HEK293 (cell line): ENCODE data around the gene TPM2.
A peak's percentile ranks its signal among the peaks of the same experiment; 100 is the strongest.

ENCODE experiments used
- BCL11B ChIP-seq: fragments of 450-650 bp; formaldehyde crosslinking; IDR thresholded peaks from 2 replicates; pipeline ENCODE4 v1.5.1; 2016; ENCODE audit warnings: low read depth, missing biosample characterization, missing genetic modification characterization
- EGR2 ChIP-seq: fragments of 450-650 bp; formaldehyde crosslinking; IDR thresholded peaks from 2 replicates; pipeline ENCODE4 v1.5.1; 2016; ENCODE audit warnings: low read depth, missing biosample characterization, missing genetic modification characterization
- GLI4 ChIP-seq: fragments of 450-650 bp; formaldehyde crosslinking; IDR thresholded peaks from 2 replicates; pipeline ENCODE4 v1.5.1; 2016; ENCODE audit warnings: missing biosample characterization, missing genetic modification characterization
- HOXD13 ChIP-seq: sonication (generic); formaldehyde crosslinking; IDR thresholded peaks from 2 replicates; pipeline ENCODE4 v1.8.0; 2022; ENCODE audit warnings: missing genetic modification reagents, borderline replicate concordance
- KLF16 ChIP-seq: fragments of 450-650 bp; formaldehyde crosslinking; IDR thresholded peaks from 2 replicates; pipeline ENCODE4 v1.5.1; 2017; ENCODE audit warnings: missing biosample characterization, missing genetic modification characterization
- KLF7 ChIP-seq: fragments of 450-650 bp; formaldehyde crosslinking; IDR thresholded peaks from 2 replicates; pipeline ENCODE4 v1.5.1; 2016; ENCODE audit warnings: missing biosample characterization, missing genetic modification characterization, borderline replicate concordance
- REPIN1 ChIP-seq: fragments of 450-650 bp; formaldehyde crosslinking; IDR thresholded peaks from 2 replicates; pipeline ENCODE4 v1.5.1; 2017; ENCODE audit warnings: missing biosample characterization, missing genetic modification characterization, low read depth
- SALL2 ChIP-seq: fragments of 450-650 bp; formaldehyde crosslinking; IDR thresholded peaks from 2 replicates; pipeline ENCODE4 v1.5.0; 2017; ENCODE audit warnings: missing biosample characterization, mild to moderate bottlenecking, missing genetic modification characterization, borderline replicate concordance
- ZFHX2 ChIP-seq: fragments of 450-650 bp; formaldehyde crosslinking; conservative IDR thresholded peaks from 2 replicates; pipeline ENCODE4 v1.5.1; 2016; ENCODE audit warnings: missing biosample characterization, missing genetic modification characterization
- ZFP41 ChIP-seq: fragments of 450-650 bp; formaldehyde crosslinking; IDR thresholded peaks from 2 replicates; pipeline ENCODE4 v1.5.1; 2016; ENCODE audit warnings: missing biosample characterization, missing genetic modification characterization, borderline replicate concordance
- ZFP69B ChIP-seq: fragments of 450-650 bp; formaldehyde crosslinking; IDR thresholded peaks from 2 replicates; pipeline ENCODE4 v1.5.1; 2016; ENCODE audit warnings: missing biosample characterization, missing genetic modification characterization
- ZNF133 ChIP-seq: fragments of 450-650 bp; formaldehyde crosslinking; IDR thresholded peaks from 2 replicates; pipeline ENCODE4 v1.5.1; 2016; ENCODE audit warnings: missing biosample characterization, missing genetic modification characterization
- ZNF19 ChIP-seq: fragments of 450-650 bp; formaldehyde crosslinking; IDR thresholded peaks from 2 replicates; pipeline ENCODE4; 2016; ENCODE audit warnings: missing biosample characterization, missing genetic modification characterization, low read depth
- ZNF223 ChIP-seq: fragments of 450-650 bp; formaldehyde crosslinking; IDR thresholded peaks from 2 replicates; pipeline ENCODE4 v1.5.1; 2016; ENCODE audit warnings: missing biosample characterization, missing genetic modification characterization
- ZNF37A ChIP-seq: fragments of 450-650 bp; IDR thresholded peaks from 2 replicates; pipeline ENCODE4 v1.5.1; 2018; ENCODE audit warnings: missing biosample characterization, missing genetic modification characterization
- ZNF501 ChIP-seq: fragments of 450-650 bp; formaldehyde crosslinking; IDR thresholded peaks from 2 replicates; pipeline ENCODE4 v1.5.1; 2016; ENCODE audit warnings: missing biosample characterization, missing genetic modification characterization
- ZNF548 ChIP-seq: fragments of 450-650 bp; formaldehyde crosslinking; IDR thresholded peaks from 2 replicates; pipeline ENCODE4 v1.5.1; 2016; ENCODE audit warnings: missing biosample characterization, missing genetic modification characterization
- ZNF600 ChIP-seq: fragments of 450-650 bp; formaldehyde crosslinking; IDR thresholded peaks from 2 replicates; pipeline ENCODE4 v1.5.1; 2016; ENCODE audit warnings: missing biosample characterization, missing genetic modification characterization
- ZNF660 ChIP-seq: fragments of 450-650 bp; IDR thresholded peaks from 2 replicates; pipeline ENCODE4 v1.5.1; 2018; ENCODE audit warnings: missing biosample characterization, mild to moderate bottlenecking, missing genetic modification characterization
- ZNF791 ChIP-seq: fragments of 450-650 bp; formaldehyde crosslinking; IDR thresholded peaks from 2 replicates; pipeline ENCODE4 v1.5.1; 2016; ENCODE audit warnings: missing biosample characterization, missing genetic modification characterization
- ZSCAN30 ChIP-seq: fragments of 450-650 bp; IDR thresholded peaks from 2 replicates; pipeline ENCODE4 v1.5.1; 2018; ENCODE audit warnings: missing biosample characterization, mild to moderate bottlenecking, missing genetic modification characterization, moderate library complexity
- TF ChIP-seq, protein P1 (sequence below): fragments of 450-650 bp; formaldehyde crosslinking; IDR thresholded peaks from 2 replicates; pipeline ENCODE4 v1.5.1; 2016; ENCODE audit warnings: missing biosample characterization, missing genetic modification characterization
- TF ChIP-seq, protein P2 (sequence below): fragments of 450-650 bp; formaldehyde crosslinking; IDR thresholded peaks from 2 replicates; pipeline ENCODE4 v1.5.1; 2016; ENCODE audit warnings: missing biosample characterization, missing genetic modification characterization
- TF ChIP-seq, protein P3 (sequence below): fragments of 450-650 bp; formaldehyde crosslinking; IDR thresholded peaks from 2 replicates; pipeline ENCODE4 v1.5.1; 2016; ENCODE audit warnings: missing biosample characterization, missing genetic modification characterization
- TF ChIP-seq, protein P4 (sequence below): sonication (generic); formaldehyde crosslinking; IDR thresholded peaks from 2 replicates; pipeline ENCODE4 v1.8.1; 2022; ENCODE audit warnings: mild to moderate bottlenecking, moderate library complexity, missing genetic modification reagents
- TF ChIP-seq, protein P5 (sequence below): fragments of 450-650 bp; formaldehyde crosslinking; IDR thresholded peaks from 2 replicates; pipeline ENCODE4 v1.5.1; 2016; ENCODE audit warnings: missing biosample characterization, missing genetic modification characterization

The TPM2 gene

DNA sequence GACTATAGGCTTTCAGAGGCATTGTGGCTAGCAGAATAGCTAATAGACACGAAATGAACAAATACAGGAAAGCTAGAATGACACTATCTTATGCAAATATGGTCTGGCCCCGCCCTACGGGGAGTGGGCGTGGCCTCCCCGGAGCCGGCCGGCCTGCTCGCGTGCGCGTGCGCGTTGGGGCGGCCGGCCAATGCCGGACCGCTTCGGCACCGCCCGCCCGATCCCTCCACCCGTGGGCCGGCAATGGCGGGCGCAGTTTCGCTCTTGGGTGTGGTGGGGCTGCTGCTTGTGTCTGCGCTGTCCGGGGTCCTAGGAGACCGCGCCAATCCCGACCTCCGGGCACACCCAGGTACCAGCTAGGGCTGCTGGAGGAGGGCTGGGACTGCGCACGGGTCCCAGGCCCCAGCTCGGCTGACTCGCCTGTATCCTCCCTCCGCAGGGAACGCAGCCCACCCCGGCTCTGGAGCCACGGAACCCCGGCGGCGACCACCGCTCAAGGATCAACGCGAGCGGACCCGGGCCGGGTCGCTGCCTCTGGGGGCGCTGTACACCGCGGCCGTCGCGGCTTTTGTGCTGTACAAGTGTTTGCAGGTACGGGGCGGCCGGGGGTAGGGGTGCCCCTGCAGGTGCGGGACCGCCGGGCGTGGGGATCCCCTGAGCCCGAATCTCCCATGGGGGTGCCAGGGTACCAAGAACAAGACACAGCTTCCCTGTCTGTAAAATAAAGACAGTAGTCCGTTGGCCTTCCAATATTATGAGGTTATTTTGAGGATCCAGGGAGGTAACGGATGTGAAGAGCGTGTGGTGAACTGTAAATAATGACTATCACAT, 31.4 kb downstream of the TPM2 start, which contains the start of gene CCDC107 (continued):
- TF ChIP-seq, protein P1, sequence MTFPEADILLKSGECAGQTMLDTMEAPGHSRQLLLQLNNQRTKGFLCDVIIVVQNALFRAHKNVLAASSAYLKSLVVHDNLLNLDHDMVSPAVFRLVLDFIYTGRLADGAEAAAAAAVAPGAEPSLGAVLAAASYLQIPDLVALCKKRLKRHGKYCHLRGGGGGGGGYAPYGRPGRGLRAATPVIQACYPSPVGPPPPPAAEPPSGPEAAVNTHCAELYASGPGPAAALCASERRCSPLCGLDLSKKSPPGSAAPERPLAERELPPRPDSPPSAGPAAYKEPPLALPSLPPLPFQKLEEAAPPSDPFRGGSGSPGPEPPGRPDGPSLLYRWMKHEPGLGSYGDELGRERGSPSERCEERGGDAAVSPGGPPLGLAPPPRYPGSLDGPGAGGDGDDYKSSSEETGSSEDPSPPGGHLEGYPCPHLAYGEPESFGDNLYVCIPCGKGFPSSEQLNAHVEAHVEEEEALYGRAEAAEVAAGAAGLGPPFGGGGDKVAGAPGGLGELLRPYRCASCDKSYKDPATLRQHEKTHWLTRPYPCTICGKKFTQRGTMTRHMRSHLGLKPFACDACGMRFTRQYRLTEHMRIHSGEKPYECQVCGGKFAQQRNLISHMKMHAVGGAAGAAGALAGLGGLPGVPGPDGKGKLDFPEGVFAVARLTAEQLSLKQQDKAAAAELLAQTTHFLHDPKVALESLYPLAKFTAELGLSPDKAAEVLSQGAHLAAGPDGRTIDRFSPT (tag by site-specific recombination): peak; percentile 61
- peak; percentile 19 for TF ChIP-seq ZFHX2 (tag by site-specific recombination)
- no peak for TF ChIP-seq ZFP41
- TF ChIP-seq, protein P2, sequence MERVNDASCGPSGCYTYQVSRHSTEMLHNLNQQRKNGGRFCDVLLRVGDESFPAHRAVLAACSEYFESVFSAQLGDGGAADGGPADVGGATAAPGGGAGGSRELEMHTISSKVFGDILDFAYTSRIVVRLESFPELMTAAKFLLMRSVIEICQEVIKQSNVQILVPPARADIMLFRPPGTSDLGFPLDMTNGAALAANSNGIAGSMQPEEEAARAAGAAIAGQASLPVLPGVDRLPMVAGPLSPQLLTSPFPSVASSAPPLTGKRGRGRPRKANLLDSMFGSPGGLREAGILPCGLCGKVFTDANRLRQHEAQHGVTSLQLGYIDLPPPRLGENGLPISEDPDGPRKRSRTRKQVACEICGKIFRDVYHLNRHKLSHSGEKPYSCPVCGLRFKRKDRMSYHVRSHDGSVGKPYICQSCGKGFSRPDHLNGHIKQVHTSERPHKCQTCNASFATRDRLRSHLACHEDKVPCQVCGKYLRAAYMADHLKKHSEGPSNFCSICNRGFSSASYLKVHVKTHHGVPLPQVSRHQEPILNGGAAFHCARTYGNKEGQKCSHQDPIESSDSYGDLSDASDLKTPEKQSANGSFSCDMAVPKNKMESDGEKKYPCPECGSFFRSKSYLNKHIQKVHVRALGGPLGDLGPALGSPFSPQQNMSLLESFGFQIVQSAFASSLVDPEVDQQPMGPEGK (tag by site-specific recombination): peak; percentile 78
- no peak for TF ChIP-seq EGR2
- TF ChIP-seq ZNF133 (tag by site-specific recombination): no peak
- no peak for TF ChIP-seq ZNF791 (tag by site-specific recombination)
- TF ChIP-seq ZNF600 (tag by site-specific recombination): peak; percentile 70; the same call in 1 of the 2 replicates
- TF ChIP-seq KLF16 (tag by site-specific recombination): no peak; the same call in 1 of the 2 replicates
- TF ChIP-seq ZNF37A (tag by site-specific recombination): 0 out of 2 replicates have a peak, but pooled peaks have one; percentile 37
- no peak for TF ChIP-seq HOXD13 (CRISPR knock-in tag)
- no peak for TF ChIP-seq SALL2 (tag by site-specific recombination)
- TF ChIP-seq ZNF19 (tag by site-specific recombination): no peak
- no peak for TF ChIP-seq KLF7
- TF ChIP-seq, protein P3, sequence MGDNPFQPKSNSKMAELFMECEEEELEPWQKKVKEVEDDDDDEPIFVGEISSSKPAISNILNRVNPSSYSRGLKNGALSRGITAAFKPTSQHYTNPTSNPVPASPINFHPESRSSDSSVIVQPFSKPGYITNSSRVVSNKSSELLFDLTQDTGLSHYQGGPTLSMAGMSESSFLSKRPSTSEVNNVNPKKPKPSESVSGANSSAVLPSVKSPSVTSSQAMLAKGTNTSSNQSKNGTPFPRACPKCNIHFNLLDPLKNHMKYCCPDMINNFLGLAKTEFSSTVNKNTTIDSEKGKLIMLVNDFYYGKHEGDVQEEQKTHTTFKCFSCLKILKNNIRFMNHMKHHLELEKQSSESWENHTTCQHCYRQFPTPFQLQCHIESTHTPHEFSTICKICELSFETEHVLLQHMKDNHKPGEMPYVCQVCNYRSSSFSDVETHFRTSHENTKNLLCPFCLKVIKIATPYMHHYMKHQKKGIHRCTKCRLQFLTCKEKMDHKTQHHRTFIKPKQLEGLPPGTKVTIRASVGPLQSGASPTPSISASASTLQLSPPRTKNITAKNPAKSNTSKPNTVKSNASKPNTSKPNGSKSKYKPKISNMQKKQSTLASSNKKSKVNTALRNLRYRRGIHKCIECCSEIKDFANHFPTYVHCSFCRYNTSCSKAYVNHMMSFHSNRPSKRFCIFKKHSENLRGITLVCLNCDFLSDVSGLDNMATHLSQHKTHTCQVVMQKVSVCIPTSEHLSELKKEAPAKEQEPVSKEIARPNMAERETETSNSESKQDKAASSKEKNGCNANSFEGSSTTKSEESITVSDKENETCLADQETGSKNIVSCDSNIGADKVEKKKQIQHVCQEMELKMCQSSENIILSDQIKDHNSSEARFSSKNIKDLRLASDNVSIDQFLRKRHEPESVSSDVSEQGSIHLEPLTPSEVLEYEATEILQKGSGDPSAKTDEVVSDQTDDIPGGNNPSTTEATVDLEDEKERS: no peak
- TF ChIP-seq, protein P4, sequence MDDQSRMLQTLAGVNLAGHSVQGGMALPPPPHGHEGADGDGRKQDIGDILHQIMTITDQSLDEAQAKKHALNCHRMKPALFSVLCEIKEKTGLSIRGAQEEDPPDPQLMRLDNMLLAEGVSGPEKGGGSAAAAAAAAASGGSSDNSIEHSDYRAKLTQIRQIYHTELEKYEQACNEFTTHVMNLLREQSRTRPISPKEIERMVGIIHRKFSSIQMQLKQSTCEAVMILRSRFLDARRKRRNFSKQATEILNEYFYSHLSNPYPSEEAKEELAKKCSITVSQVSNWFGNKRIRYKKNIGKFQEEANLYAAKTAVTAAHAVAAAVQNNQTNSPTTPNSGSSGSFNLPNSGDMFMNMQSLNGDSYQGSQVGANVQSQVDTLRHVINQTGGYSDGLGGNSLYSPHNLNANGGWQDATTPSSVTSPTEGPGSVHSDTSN (CRISPR knock-in tag): 0 out of 2 replicates have a peak, but pooled peaks have one; percentile 47
- TF ChIP-seq BCL11B (tag by site-specific recombination): no peak
- TF ChIP-seq, protein P5, sequence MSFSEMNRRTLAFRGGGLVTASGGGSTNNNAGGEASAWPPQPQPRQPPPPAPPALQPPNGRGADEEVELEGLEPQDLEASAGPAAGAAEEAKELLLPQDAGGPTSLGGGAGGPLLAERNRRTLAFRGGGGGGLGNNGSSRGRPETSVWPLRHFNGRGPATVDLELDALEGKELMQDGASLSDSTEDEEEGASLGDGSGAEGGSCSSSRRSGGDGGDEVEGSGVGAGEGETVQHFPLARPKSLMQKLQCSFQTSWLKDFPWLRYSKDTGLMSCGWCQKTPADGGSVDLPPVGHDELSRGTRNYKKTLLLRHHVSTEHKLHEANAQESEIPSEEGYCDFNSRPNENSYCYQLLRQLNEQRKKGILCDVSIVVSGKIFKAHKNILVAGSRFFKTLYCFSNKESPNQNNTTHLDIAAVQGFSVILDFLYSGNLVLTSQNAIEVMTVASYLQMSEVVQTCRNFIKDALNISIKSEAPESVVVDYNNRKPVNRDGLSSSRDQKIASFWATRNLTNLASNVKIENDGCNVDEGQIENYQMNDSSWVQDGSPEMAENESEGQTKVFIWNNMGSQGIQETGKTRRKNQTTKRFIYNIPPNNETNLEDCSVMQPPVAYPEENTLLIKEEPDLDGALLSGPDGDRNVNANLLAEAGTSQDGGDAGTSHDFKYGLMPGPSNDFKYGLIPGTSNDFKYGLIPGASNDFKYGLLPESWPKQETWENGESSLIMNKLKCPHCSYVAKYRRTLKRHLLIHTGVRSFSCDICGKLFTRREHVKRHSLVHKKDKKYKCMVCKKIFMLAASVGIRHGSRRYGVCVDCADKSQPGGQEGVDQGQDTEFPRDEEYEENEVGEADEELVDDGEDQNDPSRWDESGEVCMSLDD (tag by site-specific recombination): peak; percentile 77
- no peak for TF ChIP-seq GLI4 (tag by site-specific recombination)
- TF ChIP-seq ZNF660: peak; percentile 43; the same call in 1 of the 2 replicates
- TF ChIP-seq ZNF501 (tag by site-specific recombination): peak; percentile 39
- TF ChIP-seq REPIN1 (tag by site-specific recombination): no peak
- TF ChIP-seq ZSCAN30 (tag by site-specific recombination): peak; percentile 69
- no peak for TF ChIP-seq ZNF548
- TF ChIP-seq ZNF223 (tag by site-specific recombination): no peak
- no peak for TF ChIP-seq ZFP69B (tag by site-specific recombination)
